Effector memory CD4-positive, alpha-beta T cell (primary cell): ENCODE results near the gene NUDT4B.
"Not testable (repeated sequence)": the region's sequence is repeated elsewhere in the genome, so short reads cannot be mapped to it uniquely, and the experiment has no call there.

ENCODE experiments used
- DNase-seq, 3 donors: peaks; one replicate each; pipeline ENCODE4 v3.0.0-alpha.2; 2020
- H3K27ac ChIP-seq: 2 replicates; pipeline ENCODE4 v1.7.0; 2013; ENCODE audit warnings: mild to moderate bottlenecking, low read length, moderate library complexity; ENCODE audit not compliant: insufficient read depth, poor library complexity, severe bottlenecking
- H3K27me3 ChIP-seq: replicated peaks from 2 replicates; pipeline ENCODE4 v1.7.0; 2013; ENCODE audit warnings: mild to moderate bottlenecking, low read length; ENCODE audit not compliant: insufficient read depth, control insufficient read depth, poor library complexity, severe bottlenecking
- H3K36me3 ChIP-seq: 2 replicates; pipeline ENCODE4 v1.7.0; 2013; ENCODE audit warnings: mild to moderate bottlenecking, low read length, moderate library complexity; ENCODE audit not compliant: control insufficient read depth, insufficient read depth
- H3K4me1 ChIP-seq: 2 replicates; pipeline ENCODE4 v1.7.0; 2013; ENCODE audit warnings: low read length, mild to moderate bottlenecking; ENCODE audit not compliant: control insufficient read depth, insufficient read depth, poor library complexity, severe bottlenecking
- H3K4me3 ChIP-seq: 2 replicates; pipeline ENCODE4 v1.7.0; 2013; ENCODE audit warnings: low read length, low read depth, mild to moderate bottlenecking; ENCODE audit not compliant: insufficient read depth, poor library complexity, severe bottlenecking
- H3K9me3 ChIP-seq: 2 replicates; pipeline ENCODE4 v1.7.0; 2013; ENCODE audit warnings: mild to moderate bottlenecking, low read length, moderate library complexity; ENCODE audit not compliant: control insufficient read depth

Gene NUDT4B

DNA sequence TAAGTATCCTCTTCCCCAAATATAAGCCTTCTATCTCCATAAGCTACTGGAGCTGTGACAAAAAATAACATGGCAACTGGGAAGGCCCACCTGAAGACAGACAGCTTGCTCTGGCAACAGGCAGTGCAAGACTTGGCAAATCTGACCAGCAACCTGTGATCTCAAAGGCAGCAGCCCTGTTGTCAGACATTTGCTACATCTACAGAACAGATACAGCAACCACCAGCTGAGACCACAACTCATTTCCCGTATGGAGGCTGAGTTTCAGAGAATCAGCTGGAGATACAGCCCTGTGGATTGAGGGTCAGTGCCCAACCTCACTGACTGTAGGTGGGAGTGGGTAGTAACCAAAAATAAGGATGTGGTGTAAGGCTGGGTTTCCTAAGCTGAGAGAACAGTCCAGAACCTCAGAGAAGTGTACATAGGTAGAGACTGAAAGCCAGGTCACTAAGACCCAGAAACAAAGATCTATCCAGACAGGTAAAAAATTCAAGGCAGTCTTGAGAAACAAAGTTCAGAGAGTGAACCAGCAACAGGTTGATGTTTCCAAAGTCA, 31.5 kb upstream of the NUDT4B start:
- not testable (repeated sequence) for DNase-seq

DNA sequence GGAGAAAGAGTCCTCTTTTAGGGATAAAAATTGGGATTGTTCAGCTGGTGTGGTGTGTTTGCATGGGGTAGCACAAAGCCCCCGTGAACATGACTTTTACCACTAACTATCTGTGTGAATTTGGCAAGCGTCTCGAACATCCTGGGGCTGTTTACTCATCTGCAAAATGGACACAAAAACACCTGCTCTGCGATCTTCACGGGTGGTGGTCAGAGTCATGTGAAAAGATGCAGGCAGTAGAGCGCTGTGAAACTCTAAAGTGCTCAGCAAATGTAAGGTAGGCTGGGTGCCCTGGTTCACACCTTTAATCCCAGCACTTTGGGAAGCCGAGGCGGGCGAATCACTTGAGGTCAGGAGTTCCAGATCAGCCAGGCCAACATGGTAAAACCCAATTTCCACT, 27.7 kb upstream of the NUDT4B start:
- not testable (repeated sequence) for H3K27me3 ChIP-seq, H3K4me1 ChIP-seq, H3K9me3 ChIP-seq, H3K36me3 ChIP-seq, DNase-seq, H3K27ac ChIP-seq, H3K4me3 ChIP-seq

More for the DNA sequence above, 31.5 kb upstream of the NUDT4B start:
- not testable (repeated sequence) for H3K4me3 ChIP-seq, H3K9me3 ChIP-seq, H3K36me3 ChIP-seq, H3K27ac ChIP-seq, H3K27me3 ChIP-seq, H3K4me1 ChIP-seq

DNA sequence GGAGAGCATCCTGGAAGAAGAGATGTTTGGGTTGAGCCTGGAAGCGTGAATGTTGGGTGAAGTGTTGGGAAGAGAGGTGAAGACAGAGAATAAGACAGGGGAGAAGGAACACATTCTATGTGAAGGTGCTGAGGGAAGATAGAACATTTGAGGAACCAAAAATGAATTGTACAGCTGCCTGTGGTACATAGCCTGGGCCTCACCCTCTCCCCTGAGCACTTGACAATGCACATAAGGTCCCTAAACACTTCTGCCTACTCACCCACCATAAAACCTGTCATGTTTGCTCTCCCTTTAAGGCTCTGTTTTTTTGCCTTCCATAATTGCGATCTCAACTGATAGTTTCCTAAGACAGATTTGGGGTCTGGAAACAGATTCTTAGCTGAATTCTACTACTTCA, 25.8 kb upstream of the NUDT4B start:
- not testable (repeated sequence) for H3K4me1 ChIP-seq, H3K4me3 ChIP-seq, H3K27ac ChIP-seq, H3K27me3 ChIP-seq, H3K36me3 ChIP-seq, DNase-seq, H3K9me3 ChIP-seq

DNA sequence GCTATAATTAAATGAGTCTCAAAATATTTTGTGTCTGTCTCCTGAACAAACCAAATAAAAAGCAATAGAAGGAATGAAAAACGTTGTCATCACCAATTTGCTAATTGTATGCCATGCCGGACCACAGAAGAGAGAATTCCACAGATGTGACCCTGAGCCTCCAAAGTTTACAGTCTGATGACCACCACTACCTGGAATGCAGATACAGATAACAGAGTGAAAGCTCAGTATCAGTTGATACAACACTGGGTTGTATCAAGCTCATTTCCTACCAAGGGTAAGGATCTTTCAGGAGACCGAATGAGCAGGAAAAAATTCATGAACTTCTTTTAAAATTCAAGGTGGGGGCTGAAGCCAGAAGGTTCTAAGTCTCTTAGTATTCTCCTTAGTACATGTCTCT, 25.1 kb upstream of the NUDT4B start:
- H3K36me3 ChIP-seq, H3K4me1 ChIP-seq, H3K27me3 ChIP-seq, DNase-seq, H3K4me3 ChIP-seq, H3K27ac ChIP-seq, H3K9me3 ChIP-seq: not testable (repeated sequence)

DNA sequence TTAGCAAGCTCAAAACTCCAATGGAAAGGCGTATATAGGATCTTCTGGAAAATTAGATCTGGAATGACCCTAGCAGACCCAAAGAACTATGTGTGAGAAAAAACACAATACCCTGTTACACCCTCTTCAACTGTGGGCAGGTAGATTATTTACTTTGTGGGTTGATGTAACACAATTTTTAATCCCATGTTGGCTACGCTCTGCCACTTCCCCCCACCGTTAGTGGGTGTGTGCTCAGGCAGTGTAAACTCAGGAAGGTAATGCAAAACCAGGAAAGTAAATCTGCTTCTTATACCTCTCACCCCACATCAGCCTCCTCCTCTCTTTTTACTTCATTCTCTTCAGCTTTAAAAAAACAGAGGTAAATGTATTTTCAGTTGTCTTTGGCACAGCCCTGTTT, 23.7 kb upstream of the NUDT4B start:
- H3K4me1 ChIP-seq, H3K4me3 ChIP-seq, DNase-seq: not testable (repeated sequence)

DNA sequence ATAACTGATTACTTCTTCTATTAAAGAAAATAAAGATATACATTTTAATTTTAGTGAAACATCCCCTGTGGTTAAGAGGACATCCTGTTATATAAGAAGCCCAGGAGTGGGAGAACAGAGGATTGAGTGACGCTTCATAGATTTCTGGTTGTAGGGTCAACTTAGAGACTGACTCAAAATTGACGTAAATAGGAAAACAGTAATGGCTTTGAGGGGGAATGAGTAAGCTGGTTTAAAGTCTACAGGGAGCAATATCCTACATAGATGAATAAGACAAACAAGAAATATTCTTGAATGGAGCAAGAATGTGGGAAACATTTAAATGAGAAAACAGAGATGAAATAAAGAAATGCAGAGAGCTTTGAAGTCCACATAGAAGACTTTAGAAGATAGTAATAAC, 20.7 kb upstream of the NUDT4B start:
- H3K36me3 ChIP-seq, H3K27ac ChIP-seq, H3K27me3 ChIP-seq, H3K4me1 ChIP-seq, H3K4me3 ChIP-seq, DNase-seq, H3K9me3 ChIP-seq: not testable (repeated sequence)

More for the DNA sequence above, 23.7 kb upstream of the NUDT4B start:
- not testable (repeated sequence) for H3K9me3 ChIP-seq, H3K27ac ChIP-seq, H3K36me3 ChIP-seq, H3K27me3 ChIP-seq

DNA sequence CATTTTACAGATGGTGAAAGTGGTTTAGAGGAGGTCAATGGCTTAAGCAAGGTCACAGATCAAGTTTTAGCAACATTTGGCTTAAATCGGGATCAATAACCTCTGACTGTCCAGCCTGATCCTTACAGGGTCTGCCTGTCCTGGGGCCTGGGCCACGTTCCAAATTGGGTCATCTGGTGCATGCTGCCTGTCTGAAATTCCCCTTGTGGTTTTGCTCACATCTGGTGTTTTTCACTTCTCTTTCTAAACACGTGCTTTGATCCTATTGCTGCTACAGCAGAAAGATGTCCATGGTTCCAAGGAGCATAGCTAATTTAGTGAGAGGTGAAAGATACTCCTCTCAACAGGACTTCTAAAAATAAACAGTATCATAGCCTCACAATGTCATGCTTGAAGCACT, 19.4 kb upstream of the NUDT4B start:
- H3K36me3 ChIP-seq, H3K4me1 ChIP-seq, DNase-seq, H3K27ac ChIP-seq, H3K27me3 ChIP-seq, H3K4me3 ChIP-seq, H3K9me3 ChIP-seq: not testable (repeated sequence)

DNA sequence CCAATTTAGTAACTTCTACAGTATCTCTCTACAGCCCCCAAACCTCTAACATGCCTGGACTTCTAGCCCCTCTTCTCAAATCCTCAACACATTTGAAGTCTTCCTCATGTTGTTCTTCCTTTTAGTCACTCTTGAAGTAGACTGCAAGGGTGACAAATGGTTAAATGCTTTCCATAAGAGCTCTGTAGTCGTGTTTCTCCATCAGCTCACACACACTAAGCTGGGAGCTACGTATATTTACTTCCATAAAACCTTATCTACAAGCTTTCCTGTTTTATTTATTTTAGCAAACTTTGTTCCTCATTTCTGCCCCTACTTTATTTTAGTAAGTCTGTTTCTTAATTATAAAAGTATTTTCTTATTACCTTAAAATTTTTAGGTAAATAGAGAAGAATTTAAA, 19.0 kb upstream of the NUDT4B start:
- not testable (repeated sequence) for DNase-seq, H3K9me3 ChIP-seq, H3K27me3 ChIP-seq, H3K4me1 ChIP-seq, H3K36me3 ChIP-seq, H3K27ac ChIP-seq, H3K4me3 ChIP-seq

DNA sequence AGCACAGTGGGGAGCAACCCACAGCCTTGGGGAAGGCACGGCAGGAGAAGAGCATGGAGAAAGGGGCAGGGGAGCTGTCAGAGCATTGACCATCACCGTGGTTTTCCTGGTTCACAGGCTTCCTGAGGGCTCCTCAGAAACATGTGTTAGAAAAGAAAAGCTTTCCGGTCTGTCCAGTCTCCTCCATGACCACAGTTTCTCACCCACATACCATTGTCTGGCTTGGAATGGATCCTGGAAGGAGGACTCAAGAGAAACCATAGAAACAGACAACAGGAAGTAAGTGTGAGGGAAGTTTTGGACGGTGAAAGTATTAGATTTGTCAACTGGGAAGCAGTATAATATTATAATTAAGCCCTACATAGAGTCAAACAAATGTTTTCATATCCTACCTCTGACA, 16.3 kb upstream of the NUDT4B start:
- H3K27me3 ChIP-seq, H3K27ac ChIP-seq, H3K9me3 ChIP-seq, DNase-seq, H3K4me1 ChIP-seq, H3K4me3 ChIP-seq, H3K36me3 ChIP-seq: not testable (repeated sequence)

DNA sequence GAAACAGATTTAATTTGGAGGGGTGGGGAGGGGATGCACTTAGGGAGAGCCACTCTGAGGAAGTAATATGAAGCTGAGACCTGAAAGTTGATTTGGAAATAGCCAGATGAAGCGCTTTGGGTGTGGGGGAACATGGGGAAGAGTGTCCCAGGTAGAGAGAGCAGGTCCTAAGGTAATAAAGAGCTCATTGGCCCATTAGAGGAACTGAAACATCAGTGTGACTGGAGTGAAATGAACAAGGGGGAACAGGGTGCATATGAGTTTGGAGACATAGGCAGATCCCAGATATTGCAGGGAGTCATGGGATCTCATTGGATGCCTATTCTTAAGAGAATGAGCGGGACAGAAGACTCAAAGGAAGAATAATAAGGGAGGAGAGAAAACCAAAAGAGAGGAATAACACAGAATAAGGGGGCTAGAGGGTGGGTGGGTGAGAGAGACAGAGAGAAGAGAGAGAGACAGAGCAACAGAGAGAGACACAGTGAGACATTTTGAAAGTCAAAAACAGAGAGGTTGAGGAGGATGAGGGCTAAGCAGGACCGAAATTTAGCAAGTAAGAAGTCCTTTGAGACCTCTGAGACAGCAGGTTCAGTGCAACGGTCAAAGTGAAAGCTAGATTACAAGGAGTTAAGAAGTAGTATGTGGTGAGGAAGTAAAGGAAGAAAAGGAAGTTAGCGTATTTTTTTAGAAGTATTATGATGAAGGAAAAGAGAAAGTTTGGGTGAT, 14.8 kb upstream of the NUDT4B start:
- H3K9me3 ChIP-seq, H3K27ac ChIP-seq, H3K27me3 ChIP-seq, H3K4me1 ChIP-seq, H3K4me3 ChIP-seq, H3K36me3 ChIP-seq, DNase-seq: not testable (repeated sequence)
